Calu3 (cell line): ENCODE data around the gene PIR. TPM values are rescaled to one million over a fixed set of nuclear protein-coding genes. Genes with fewer than 3 reads are reported as not detected.
A peak's percentile ranks its signal among the peaks of the same experiment; 100 is the strongest.

ENCODE experiments used
- BruUV-seq: library from RNA; stranded (reverse); fragments of 400-500 nt; replicated peaks from 2 replicates; lab custom pipeline; 2021; lab: Mats Ljungman, UMichigan
- CTCF ChIA-PET: fragments of 300-600 bp; sonication (Branson Sonifier 250); formaldehyde crosslinking; loops from one replicate; lab custom pipeline; 2022; ENCODE audit warnings: antibody characterized with exemption; lab: Charles Lee
- DNase-seq: peaks from one replicate; pipeline ENCODE4 v3.0.0; 2022
- H3K27ac Mint-ChIP-seq: one replicate; pipeline ENCODE4 v1.8.0; 2022; ENCODE audit warnings: mixed read lengths; ENCODE audit not compliant: unreplicated experiment
- H3K27me3 Mint-ChIP-seq: one replicate; pipeline ENCODE4 v1.8.0; 2022; ENCODE audit warnings: mixed read lengths; ENCODE audit not compliant: unreplicated experiment
- H3K36me3 Mint-ChIP-seq: one replicate; pipeline ENCODE4 v1.8.0; 2022; ENCODE audit warnings: mild to moderate bottlenecking, moderate library complexity, mixed read lengths; ENCODE audit not compliant: insufficient read depth, unreplicated experiment
- H3K4me1 Mint-ChIP-seq: one replicate; pipeline ENCODE4 v1.8.0; 2022; ENCODE audit warnings: mild to moderate bottlenecking, low read depth, mixed read lengths; ENCODE audit not compliant: unreplicated experiment
- H3K4me3 Mint-ChIP-seq: one replicate; pipeline ENCODE4 v1.8.0; 2022; ENCODE audit warnings: mild to moderate bottlenecking, low read depth, moderate library complexity, mixed read lengths; ENCODE audit not compliant: unreplicated experiment
- H3K9me3 Mint-ChIP-seq: one replicate; pipeline ENCODE4 v1.8.0; 2022; ENCODE audit warnings: low read depth, mixed read lengths; ENCODE audit not compliant: unreplicated experiment
- CTCF ChIP-seq: fragments of 200-600 bp; IDR thresholded peaks from one replicate; pipeline ENCODE4 v1.8.0; 2022; ENCODE audit warnings: antibody characterized with exemption; ENCODE audit not compliant: unreplicated experiment
- intact Hi-C: fragments of 100-400 bp; cut with micrococcal nuclease; formaldehyde crosslinking; loops from one replicate; pipeline ENCODE4 v1.10.0; 2022; ENCODE audit not compliant: unreplicated experiment
- total RNA-seq: library from RNA; stranded (reverse); gene quantifications from 2 replicates; pipeline ENCODE4 v1.2.3, GENCODE V29; 2022

The PIR gene
- total RNA-seq, 1 experiment from 2014 or later: 40.9 TPM

GRCh38 chrX:15471028-15471427, 22.1 kb downstream of the PIR start:
- CTCF ChIA-PET: interaction anchor here (1.5 to 1.6 kb wide), 2 partner anchors 23 to 94 kb away, joined by 8 read pairs; partner anchors contain the start of gene PIR
- TF ChIP-seq CTCF: peak; percentile 62
- peak; percentile 72 for DNase-seq
- no peaks in the 10 kb centered on the region for H3K9me3 Mint-ChIP-seq
- H3K4me3 Mint-ChIP-seq: no peak overlapping the region
- no peaks in the 10 kb centered on the region for H3K27me3 Mint-ChIP-seq
- BruUV-seq: no TSS peak
- intact Hi-C loops: loop anchor here (2.0 kb wide), 1 partner anchor 94 kb away; no protein-coding TSS in a partner anchor
- H3K27ac Mint-ChIP-seq: peak overlapping the region; percentile 30
- H3K4me1 Mint-ChIP-seq: peaks cover 27% of the 10 kb centered on the region
- H3K36me3 Mint-ChIP-seq: peaks cover 3% of the 10 kb centered on the region

- Mint-ChIP-seq H3K27ac (no peak overlapping the region), H3K9me3 (no peaks in the 10 kb centered on the region), H3K4me1 (peaks cover 23% of the 10 kb centered on the region), H3K4me3 (no peak overlapping the region), H3K27me3 (no peaks in the 10 kb centered on the region), H3K36me3 (peaks cover 3% of the 10 kb centered on the region)
- TF ChIP-seq CTCF: no peak
- DNase-seq: no peak
- intact Hi-C loops: loop anchor here (2.0 to 5.0 kb wide), 3 partner anchors 95 to 1432 kb away; no protein-coding TSS in a partner anchor
- CTCF ChIA-PET: interaction anchor here (0.7 kb wide), 1 partner anchor 131 kb away, joined by 3 read pairs; no protein-coding TSS in a partner anchor
- BruUV-seq: no TSS peak
These were observed 23.5 kb downstream of the PIR start for GRCh38 chrX:15469613-15470012.

- CTCF ChIA-PET: no interaction called here
- H3K9me3 Mint-ChIP-seq: no peaks in the 10 kb centered on the region
- H3K27me3 Mint-ChIP-seq: no peaks in the 10 kb centered on the region
- intact Hi-C loops: loop anchor here (2.0 to 5.0 kb wide), 2 partner anchors 119 to 1431 kb away; no protein-coding TSS in a partner anchor
- no peak overlapping the region for H3K27ac Mint-ChIP-seq
- H3K4me3 Mint-ChIP-seq: no peak overlapping the region
- H3K4me1 Mint-ChIP-seq: peaks cover 17% of the 10 kb centered on the region
- no peak for TF ChIP-seq CTCF
- H3K36me3 Mint-ChIP-seq: peaks cover 3% of the 10 kb centered on the region
- no TSS peak for BruUV-seq
- no peak for DNase-seq
These were observed 25.1 kb downstream of the PIR start for GRCh38 chrX:15468036-15468435.

- TF ChIP-seq CTCF: no peak
- no TSS peak for BruUV-seq
- H3K36me3 Mint-ChIP-seq: no peaks in the 10 kb centered on the region
- no peaks in the 10 kb centered on the region for H3K9me3 Mint-ChIP-seq
- H3K4me3 Mint-ChIP-seq: no peak overlapping the region
- intact Hi-C loops: loop anchor here (5.0 kb wide), 1 partner anchor 1429 kb away; no protein-coding TSS in a partner anchor
- CTCF ChIA-PET: interaction anchor here (1.2 kb wide), 1 partner anchor 9 kb away, joined by 7 read pairs; no protein-coding TSS in a partner anchor
- peaks cover 1% of the 10 kb centered on the region for H3K4me1 Mint-ChIP-seq
- DNase-seq: peak; percentile 3
- no peaks in the 10 kb centered on the region for H3K27me3 Mint-ChIP-seq
- no peak overlapping the region for H3K27ac Mint-ChIP-seq
These were observed 27.1 kb downstream of the PIR start for GRCh38 chrX:15465896-15466651.
